Calu3 (cell line): Measurements from ENCODE around the gene NFATC3. TPM values are rescaled to one million over a fixed set of nuclear protein-coding genes. Genes with fewer than 3 reads are reported as not detected.

Experiments used
- BruUV-seq: library from RNA; stranded (reverse); fragments of 400-500 nt; replicated peaks from 2 replicates; lab custom pipeline; 2021; lab: Mats Ljungman, UMichigan
- CTCF ChIA-PET: fragments of 300-600 bp; sonication (Branson Sonifier 250); formaldehyde crosslinking; loops from one replicate; lab custom pipeline; 2022; ENCODE audit warnings: antibody characterized with exemption; lab: Charles Lee
- DNase-seq: peaks from one replicate; pipeline ENCODE4 v3.0.0; 2022
- H3K27ac Mint-ChIP-seq: one replicate; pipeline ENCODE4 v1.8.0; 2022; ENCODE audit warnings: mixed read lengths; ENCODE audit not compliant: unreplicated experiment
- H3K27me3 Mint-ChIP-seq: one replicate; pipeline ENCODE4 v1.8.0; 2022; ENCODE audit warnings: mixed read lengths; ENCODE audit not compliant: unreplicated experiment
- H3K36me3 Mint-ChIP-seq: one replicate; pipeline ENCODE4 v1.8.0; 2022; ENCODE audit warnings: mild to moderate bottlenecking, moderate library complexity, mixed read lengths; ENCODE audit not compliant: insufficient read depth, unreplicated experiment
- H3K4me1 Mint-ChIP-seq: one replicate; pipeline ENCODE4 v1.8.0; 2022; ENCODE audit warnings: mild to moderate bottlenecking, low read depth, mixed read lengths; ENCODE audit not compliant: unreplicated experiment
- H3K4me3 Mint-ChIP-seq: one replicate; pipeline ENCODE4 v1.8.0; 2022; ENCODE audit warnings: mild to moderate bottlenecking, low read depth, moderate library complexity, mixed read lengths; ENCODE audit not compliant: unreplicated experiment
- H3K9me3 Mint-ChIP-seq: one replicate; pipeline ENCODE4 v1.8.0; 2022; ENCODE audit warnings: low read depth, mixed read lengths; ENCODE audit not compliant: unreplicated experiment
- intact Hi-C: fragments of 100-400 bp; cut with micrococcal nuclease; formaldehyde crosslinking; loops from one replicate; pipeline ENCODE4 v1.10.0; 2022; ENCODE audit not compliant: unreplicated experiment
- total RNA-seq: library from RNA; stranded (reverse); gene quantifications from 2 replicates; pipeline ENCODE4 v1.2.3, GENCODE V29; 2022
- TF ChIP-seq, protein P1 (sequence below): fragments of 200-600 bp; IDR thresholded peaks from one replicate; pipeline ENCODE4 v1.8.0; 2022; ENCODE audit warnings: antibody characterized with exemption; ENCODE audit not compliant: unreplicated experiment

Gene NFATC3
- total RNA-seq, 1 experiment from 2014 or later, result 39.3 TPM

DNA sequence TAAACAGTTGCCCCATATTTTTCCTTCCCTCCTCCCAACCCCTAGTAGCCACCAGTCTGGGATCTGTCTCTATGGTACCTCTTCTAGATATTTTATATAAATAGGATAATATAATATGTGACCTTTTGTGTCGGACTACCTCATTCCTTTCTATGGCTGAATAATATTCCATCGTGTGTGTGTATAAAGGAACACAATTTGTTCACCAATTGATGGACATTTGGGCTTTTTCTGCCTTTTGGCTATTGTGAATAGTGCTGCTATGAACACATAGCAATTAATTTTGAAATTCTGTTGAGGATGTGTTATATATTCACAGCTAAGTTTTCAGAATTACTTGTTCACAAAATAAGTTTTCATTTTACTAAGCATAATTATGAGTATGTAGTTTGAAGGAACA is 2.5 kb downstream of the NFATC3 start:
- Mint-ChIP-seq H3K4me3 (no peak overlapping the region), H3K27me3 (no peaks in the 10 kb centered on the region), H3K27ac (no peak overlapping the region), H3K9me3 (no peaks in the 10 kb centered on the region), H3K36me3 (peaks cover 28% of the 10 kb centered on the region), H3K4me1 (peaks cover 46% of the 10 kb centered on the region)
- BruUV-seq, result no TSS peak
- DNase-seq, result no peak
- CTCF ChIA-PET, result no interaction called here
- TF ChIP-seq, protein P1, sequence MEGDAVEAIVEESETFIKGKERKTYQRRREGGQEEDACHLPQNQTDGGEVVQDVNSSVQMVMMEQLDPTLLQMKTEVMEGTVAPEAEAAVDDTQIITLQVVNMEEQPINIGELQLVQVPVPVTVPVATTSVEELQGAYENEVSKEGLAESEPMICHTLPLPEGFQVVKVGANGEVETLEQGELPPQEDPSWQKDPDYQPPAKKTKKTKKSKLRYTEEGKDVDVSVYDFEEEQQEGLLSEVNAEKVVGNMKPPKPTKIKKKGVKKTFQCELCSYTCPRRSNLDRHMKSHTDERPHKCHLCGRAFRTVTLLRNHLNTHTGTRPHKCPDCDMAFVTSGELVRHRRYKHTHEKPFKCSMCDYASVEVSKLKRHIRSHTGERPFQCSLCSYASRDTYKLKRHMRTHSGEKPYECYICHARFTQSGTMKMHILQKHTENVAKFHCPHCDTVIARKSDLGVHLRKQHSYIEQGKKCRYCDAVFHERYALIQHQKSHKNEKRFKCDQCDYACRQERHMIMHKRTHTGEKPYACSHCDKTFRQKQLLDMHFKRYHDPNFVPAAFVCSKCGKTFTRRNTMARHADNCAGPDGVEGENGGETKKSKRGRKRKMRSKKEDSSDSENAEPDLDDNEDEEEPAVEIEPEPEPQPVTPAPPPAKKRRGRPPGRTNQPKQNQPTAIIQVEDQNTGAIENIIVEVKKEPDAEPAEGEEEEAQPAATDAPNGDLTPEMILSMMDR, result no peak
- intact Hi-C loops, result loop anchor here (2.0 to 5.0 kb wide), 2 partner anchors 40 to 141 kb away; no protein-coding TSS in a partner anchor

DNA sequence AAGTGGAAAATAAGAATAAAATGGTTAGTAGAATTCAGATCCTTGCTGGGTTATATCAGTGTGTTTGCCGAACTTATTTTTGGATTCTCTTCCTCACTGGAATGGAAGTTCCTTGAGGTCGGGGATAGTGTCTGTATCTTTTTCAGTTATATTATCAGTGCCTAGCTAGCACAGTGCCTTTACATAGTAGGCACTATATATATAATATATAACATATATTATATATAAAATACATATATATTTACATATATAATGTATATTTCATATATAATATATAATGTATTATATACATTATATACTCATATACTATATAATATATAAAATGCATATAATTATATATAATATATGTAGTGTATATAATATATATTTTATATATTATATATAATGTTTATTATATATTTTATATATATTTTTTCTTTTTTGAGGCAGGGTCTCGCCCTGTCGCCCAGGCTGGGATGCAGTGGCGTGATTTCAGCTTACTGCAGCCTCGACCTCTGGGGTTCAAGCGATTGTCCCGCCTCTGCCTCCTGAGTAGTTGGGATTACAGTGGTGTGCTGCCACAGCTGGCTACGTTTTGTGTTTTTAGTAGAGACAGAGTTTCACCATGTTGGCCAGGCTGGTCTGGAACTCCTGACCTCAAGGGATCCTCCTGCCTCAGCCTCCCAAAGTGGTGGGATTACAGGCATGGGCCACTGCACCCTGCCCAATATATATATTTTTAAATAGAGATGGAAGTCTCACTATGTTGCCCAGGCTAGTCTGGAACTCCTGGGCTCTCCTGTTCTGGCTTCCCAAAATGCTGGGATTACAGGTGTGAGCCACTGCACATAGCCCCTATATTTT is 3.2 kb downstream of the NFATC3 start:
- intact Hi-C loops, result loop anchor here (5.0 kb wide), 1 partner anchor 39 kb away; no protein-coding TSS in a partner anchor
- no TSS peak for BruUV-seq
- no peak overlapping the region for H3K4me3 Mint-ChIP-seq
- no peak overlapping the region for H3K27ac Mint-ChIP-seq
- peaks cover 50% of the 10 kb centered on the region for H3K4me1 Mint-ChIP-seq
- peaks cover 28% of the 10 kb centered on the region for H3K36me3 Mint-ChIP-seq
- TF ChIP-seq, protein P1, result no peak
- no peaks in the 10 kb centered on the region for H3K27me3 Mint-ChIP-seq
- CTCF ChIA-PET, result no interaction called here
- no peaks in the 10 kb centered on the region for H3K9me3 Mint-ChIP-seq
- no peak for DNase-seq

DNA sequence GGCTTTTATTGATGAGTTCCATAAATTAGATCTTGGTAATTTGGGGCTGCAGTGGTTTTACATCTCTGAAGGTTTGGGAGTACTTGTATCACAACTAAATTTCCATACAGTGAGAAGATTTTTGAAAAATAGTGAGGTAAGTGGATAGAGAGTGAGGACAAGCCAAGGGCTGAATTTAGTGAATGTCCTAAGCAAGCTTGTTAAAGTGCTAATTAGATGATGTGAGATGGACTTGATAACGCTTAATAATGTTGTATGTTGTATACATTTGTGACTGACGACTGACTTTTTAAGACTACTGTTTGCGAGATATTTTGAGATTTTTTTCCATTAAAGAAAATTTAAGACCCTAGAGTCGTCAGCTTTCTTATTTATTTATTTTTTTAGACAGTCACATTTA is 3.9 kb downstream of the NFATC3 start:
- BruUV-seq, result no TSS peak
- TF ChIP-seq, protein P1, result no peak
- Mint-ChIP-seq H3K9me3 (no peaks in the 10 kb centered on the region), H3K36me3 (peaks cover 28% of the 10 kb centered on the region), H3K4me1 (peaks cover 43% of the 10 kb centered on the region), H3K4me3 (no peak overlapping the region), H3K27ac (no peak overlapping the region), H3K27me3 (no peaks in the 10 kb centered on the region)
- CTCF ChIA-PET, result no interaction called here
- intact Hi-C loops, result loop anchor here (5.0 kb wide), 1 partner anchor 38 kb away; no protein-coding TSS in a partner anchor
- DNase-seq, result no peak

DNA sequence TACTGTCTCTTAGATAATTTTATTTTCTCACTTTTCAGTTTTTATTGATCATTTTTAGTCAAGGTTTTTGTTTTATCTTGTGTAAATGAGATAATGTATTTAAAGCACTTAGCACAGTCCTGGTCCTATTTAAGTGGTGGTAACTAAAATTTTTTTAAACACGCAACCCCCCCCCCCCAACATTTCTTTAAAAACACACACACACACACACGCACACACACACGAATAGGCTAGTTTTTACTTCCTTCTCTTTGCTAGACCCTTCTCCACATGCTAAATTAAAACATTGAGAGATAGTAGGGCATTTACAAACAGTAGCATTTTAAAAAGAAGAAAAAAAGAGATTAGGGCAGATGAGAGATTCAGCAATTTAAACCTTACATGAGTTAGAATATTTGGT is 5.0 kb downstream of the NFATC3 start:
- no peaks in the 10 kb centered on the region for H3K9me3 Mint-ChIP-seq
- BruUV-seq, result no TSS peak
- H3K4me3 Mint-ChIP-seq, result no peak overlapping the region
- TF ChIP-seq, protein P1, result no peak
- peaks cover 20% of the 10 kb centered on the region for H3K36me3 Mint-ChIP-seq
- CTCF ChIA-PET, result no interaction called here
- intact Hi-C loops, result no loop called here
- no peak overlapping the region for H3K27ac Mint-ChIP-seq
- no peaks in the 10 kb centered on the region for H3K27me3 Mint-ChIP-seq
- DNase-seq, result no peak
- H3K4me1 Mint-ChIP-seq, result peaks cover 41% of the 10 kb centered on the region
